Tibial artery (tissue), 4 donors: Measurements from ENCODE around the gene MCEMP1.
"Not testable (repeated sequence)": the region's sequence is repeated elsewhere in the genome, so short reads cannot be mapped to it uniquely, and the experiment has no call there.

Experiments used
- DNase-seq, 2 donors: peaks; one replicate each; pipeline ENCODE4 v3.0.0-alpha.2; 2019
- H3K27ac ChIP-seq, 2 donors: fragments of 200-600 bp; sonication (generic) in 1 of 2; 1 replicate in 1 of 2; 2 replicates in 1 of 2; pipeline ENCODE4 v1.5.1; 2018 to 2019; ENCODE audit warnings: mild to moderate bottlenecking in 1 of 2
- H3K27me3 ChIP-seq, 2 donors: fragments of 200-600 bp; sonication (generic) in 1 of 2; one replicate each; pipeline versions ENCODE4 v1.5.1 to v1.6.0; 2016 to 2019
- H3K36me3 ChIP-seq, 3 donors: fragments of 200-600 bp; sonication (generic) in 2 of 3; one replicate each; pipeline ENCODE4 v1.5.1; 2016 to 2019; ENCODE audit warnings: mild to moderate bottlenecking in 2 of 3
- H3K4me1 ChIP-seq, 4 donors: fragments of 200-600 bp; sonication (generic) in 2 of 4; 1 replicate in 3 of 4; 2 replicates in 1 of 4; pipeline ENCODE4 v1.5.1; 2016 to 2019
- H3K4me3 ChIP-seq, 2 donors: fragments of 200-600 bp; sonication (generic) in 1 of 2; 1 replicate in 1 of 2; 2 replicates in 1 of 2; pipeline ENCODE4 v1.5.1; 2018 to 2019; ENCODE audit warnings: mild to moderate bottlenecking in 2 of 2
- H3K9me3 ChIP-seq, 3 donors: fragments of 200-600 bp; sonication (generic) in 1 of 3; one replicate each; pipeline ENCODE4 v1.5.1; 2016 to 2019
- CTCF ChIP-seq, 2 experiments: fragments of 200-600 bp in 1 of 2; fragments of 450-650 bp in 1 of 2; IDR thresholded peaks; one replicate each; pipeline ENCODE4 v1.5.1; 2017 to 2019; ENCODE audit warnings: antibody characterized with exemption in 2 of 2, mild to moderate bottlenecking in 1 of 2, moderate library complexity in 1 of 2
- intact Hi-C: fragments of 100-400 bp; cut with DNase I; formaldehyde crosslinking; loops from one replicate; pipeline ENCODE4 v1.15.0; 2023; ENCODE audit warnings: low total_unique reads

MCEMP1 gene

GRCh38 chr19:7641290-7642276, 35.3 kb upstream of the MCEMP1 start:
- Histone ChIP-seq H3K4me1 (peaks cover 0 to 5% (median 1%) of the 10 kb centered on the region in 4 donors), H3K27ac (no peak overlapping the region), H3K27me3 (peaks cover 0 to 64% of the 10 kb centered on the region in 2 donors), H3K9me3 (no peaks in the 10 kb centered on the region), H3K36me3 (peaks cover 0 to 21% (median 0%) of the 10 kb centered on the region in 3 donors), H3K4me3 (no peak overlapping the region)
- no peak for TF ChIP-seq CTCF (IDR thresholded peaks at IDR 0.05)
- intact Hi-C loops, result loop anchor here (10.0 kb wide), 1 partner anchor 153 kb away; no protein-coding TSS in a partner anchor
- no peak for DNase-seq

DNA sequence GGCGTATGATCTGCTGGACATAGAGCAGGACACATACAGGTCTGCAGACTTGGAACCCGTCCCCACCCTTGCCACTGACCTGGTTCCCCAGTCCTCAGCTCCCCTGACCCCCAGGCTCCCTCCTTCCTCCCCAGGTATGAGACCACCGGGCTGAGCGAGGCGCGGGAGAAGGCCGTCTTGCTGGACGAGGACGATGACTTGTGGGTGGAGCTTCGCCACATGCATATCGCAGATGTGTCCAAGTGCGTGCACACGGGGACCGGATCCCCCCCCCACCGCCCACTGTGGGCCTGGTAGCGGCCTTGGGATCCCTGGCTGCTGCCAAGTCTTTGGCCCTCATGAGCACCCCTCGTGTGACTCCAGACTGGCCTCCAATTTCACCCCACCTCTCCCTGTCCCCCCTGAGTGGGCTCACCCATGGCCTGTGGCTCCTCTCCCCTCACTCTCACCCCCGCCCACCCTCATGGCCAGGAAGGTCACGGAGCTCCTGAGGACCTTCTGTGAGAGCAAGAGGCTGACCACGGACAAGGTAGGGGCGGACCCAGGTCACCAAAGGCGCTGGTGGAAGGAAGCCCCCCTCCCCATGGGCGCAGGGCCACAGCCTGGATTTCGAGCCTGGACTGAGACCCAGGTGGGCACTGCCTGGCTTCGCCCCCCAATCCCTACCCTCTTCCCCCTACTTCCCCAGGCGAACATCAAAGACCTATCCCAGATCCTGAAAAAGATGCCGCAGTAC, 34.4 kb upstream of the MCEMP1 start:
- Histone ChIP-seq H3K36me3 (peaks cover 0 to 27% (median 0%) of the 10 kb centered on the region in 3 donors), H3K4me1 (no peaks in the 10 kb centered on the region), H3K4me3 (no peak overlapping the region), H3K27ac (no peak overlapping the region), H3K9me3 (no peaks in the 10 kb centered on the region), H3K27me3 (peaks cover 0 to 64% of the 10 kb centered on the region in 2 donors)
- DNase-seq, result no peak
- no peak for TF ChIP-seq CTCF (IDR thresholded peaks at IDR 0.05)
- intact Hi-C loops, result loop anchor here (10.0 kb wide), 1 partner anchor 152 kb away; no protein-coding TSS in a partner anchor

DNA sequence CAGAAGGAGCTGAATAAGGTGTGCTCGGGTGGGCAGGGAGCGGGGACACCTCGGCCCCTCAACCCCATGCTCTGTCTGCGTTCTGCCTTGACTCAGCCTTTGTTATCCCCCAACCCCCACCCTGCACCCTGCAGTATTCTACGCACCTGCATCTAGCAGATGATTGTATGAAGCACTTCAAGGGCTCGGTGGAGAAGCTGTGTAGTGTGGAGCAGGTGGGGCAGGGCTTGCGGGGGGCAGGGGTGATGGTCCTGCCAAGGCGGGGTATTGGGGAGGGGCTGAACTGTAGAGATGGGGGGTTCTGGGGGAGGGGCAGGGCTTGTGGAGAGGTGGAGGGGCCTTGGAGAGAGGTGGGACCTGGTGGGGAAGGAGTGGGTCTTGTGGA, 33.9 kb upstream of the MCEMP1 start:
- TF ChIP-seq CTCF (IDR thresholded peaks at IDR 0.05), result no peak
- DNase-seq, result no peak
- Histone ChIP-seq H3K4me3 (no peak overlapping the region), H3K9me3 (no peaks in the 10 kb centered on the region), H3K4me1 (no peaks in the 10 kb centered on the region), H3K27ac (no peak overlapping the region), H3K27me3 (peaks cover 0 to 63% of the 10 kb centered on the region in 2 donors), H3K36me3 (peaks cover 0 to 31% (median 0%) of the 10 kb centered on the region in 3 donors)
- intact Hi-C loops, result loop anchor here (10.0 kb wide), 1 partner anchor 152 kb away; no protein-coding TSS in a partner anchor

- not testable (repeated sequence) for H3K27ac ChIP-seq, H3K4me3 ChIP-seq, H3K4me1 ChIP-seq, H3K9me3 ChIP-seq, DNase-seq
- intact Hi-C loops, result loop anchor here (10.0 kb wide), 1 partner anchor 151 kb away; no protein-coding TSS in a partner anchor
- H3K36me3 ChIP-seq, result peaks cover 0 to 31% (median 0%) of the 10 kb centered on the region in 3 donors
- peaks cover 0 to 60% of the 10 kb centered on the region in 2 donors for H3K27me3 ChIP-seq
Measured at GRCh38 chr19:7643629-7644549, 33.0 kb upstream of the MCEMP1 start.

GRCh38 chr19:7644550-7644877, 32.4 kb upstream of the MCEMP1 start:
- Histone ChIP-seq H3K27ac (no peak overlapping the region), H3K27me3 (peaks cover 0 to 60% of the 10 kb centered on the region in 2 donors), H3K36me3 (peaks cover 0 to 31% (median 0%) of the 10 kb centered on the region in 3 donors), H3K4me3 (no peak overlapping the region), H3K4me1 (no peaks in the 10 kb centered on the region), H3K9me3 (no peaks in the 10 kb centered on the region)
- no peak for DNase-seq
- TF ChIP-seq CTCF (IDR thresholded peaks at IDR 0.05), result no peak
- intact Hi-C loops, result loop anchor here (10.0 kb wide), 1 partner anchor 150 kb away; no protein-coding TSS in a partner anchor
